Effector memory CD8-positive, alpha-beta T cell (primary cell): Measurements from ENCODE around the gene HRCT1.

Experiments
- ATAC-seq: fragments of 150-1000 bp; cut with Tn5 transposase; replicated peaks from 2 replicates; pipeline ENCODE4 v1.10.0; 2021; ENCODE audit warnings: mild to moderate bottlenecking, moderate library complexity
- DNase-seq, 3 experiments: peaks; one replicate each; pipeline ENCODE4 v3.0.0; 2021
- H3K27ac Mint-ChIP-seq, 2 donors: one replicate each; pipeline ENCODE4 v1.8.0; 2022; ENCODE audit warnings: mild to moderate bottlenecking in 2 of 2, mixed read lengths in 2 of 2, moderate library complexity in 2 of 2
- H3K27me3 Mint-ChIP-seq, 2 donors: one replicate each; pipeline ENCODE4 v1.8.0; 2022; ENCODE audit warnings: mixed read lengths in 2 of 2
- H3K36me3 Mint-ChIP-seq: one replicate; pipeline ENCODE4 v1.8.0; 2022; ENCODE audit warnings: mild to moderate bottlenecking, moderate library complexity, mixed read lengths; ENCODE audit not compliant: insufficient read depth
- H3K4me1 Mint-ChIP-seq, 2 donors: one replicate each; pipeline ENCODE4 v1.8.0; 2022; ENCODE audit warnings: low read depth in 2 of 2, mixed read lengths in 2 of 2
- H3K4me3 Mint-ChIP-seq, 2 donors: one replicate each; pipeline ENCODE4 v1.8.0; 2022; ENCODE audit warnings: mild to moderate bottlenecking in 2 of 2, mixed read lengths in 2 of 2, moderate library complexity in 2 of 2
- H3K9me3 Mint-ChIP-seq, 2 donors: one replicate each; pipeline ENCODE4 v1.8.0; 2022; ENCODE audit warnings: mixed read lengths in 2 of 2

The HRCT1 gene

GRCh38 chr9:35903049-35903448 is 3.0 kb upstream of the HRCT1 start:
- DNase-seq (peak; percentile 24 to 38 (median 27)), ATAC-seq (peak; percentile 58)
- H3K27me3 Mint-ChIP-seq, result peaks cover 17 to 42% of the 10 kb centered on the region in 2 donors
- peaks cover 3 to 4% of the 10 kb centered on the region in 2 donors for H3K4me1 Mint-ChIP-seq
- H3K27ac Mint-ChIP-seq, result no peak overlapping the region
- H3K9me3 Mint-ChIP-seq, result no peaks in the 10 kb centered on the region
- H3K36me3 Mint-ChIP-seq, result no peaks in the 10 kb centered on the region
- no peak overlapping the region for H3K4me3 Mint-ChIP-seq

DNA sequence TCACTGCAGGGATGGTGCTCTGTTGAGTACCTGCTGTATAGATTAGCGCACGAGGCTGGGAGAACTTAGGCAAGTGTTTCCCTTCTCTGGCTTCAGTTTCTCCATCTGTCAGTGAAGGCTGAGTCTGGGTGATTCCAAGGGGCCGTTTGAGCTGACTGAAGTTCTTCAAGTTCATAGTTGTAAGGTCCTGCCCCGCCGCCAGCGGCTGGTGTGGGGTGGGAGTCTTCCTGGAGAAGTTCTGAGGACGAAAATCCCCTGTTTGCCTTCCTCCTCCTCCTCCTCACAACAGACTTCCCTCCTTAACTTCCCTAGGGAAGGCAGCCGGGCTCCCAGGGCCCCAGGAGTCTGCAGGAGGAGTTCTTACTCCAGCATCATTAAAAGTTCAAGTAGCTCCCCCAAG is 1.7 kb upstream of the HRCT1 start:
- H3K4me3 Mint-ChIP-seq, result no peak overlapping the region
- H3K9me3 Mint-ChIP-seq, result no peaks in the 10 kb centered on the region
- no peak for ATAC-seq
- H3K27ac Mint-ChIP-seq, result peak overlapping the region in 1 of 2 donors; percentile 51
- H3K4me1 Mint-ChIP-seq, result peaks cover 4 to 7% of the 10 kb centered on the region in 2 donors
- H3K27me3 Mint-ChIP-seq, result peaks cover 12 to 36% of the 10 kb centered on the region in 2 donors
- H3K36me3 Mint-ChIP-seq, result no peaks in the 10 kb centered on the region
- no peak for DNase-seq

GRCh38 chr9:35905051-35905781 is 786 bp upstream of the HRCT1 start:
- no peak for DNase-seq

DNA sequence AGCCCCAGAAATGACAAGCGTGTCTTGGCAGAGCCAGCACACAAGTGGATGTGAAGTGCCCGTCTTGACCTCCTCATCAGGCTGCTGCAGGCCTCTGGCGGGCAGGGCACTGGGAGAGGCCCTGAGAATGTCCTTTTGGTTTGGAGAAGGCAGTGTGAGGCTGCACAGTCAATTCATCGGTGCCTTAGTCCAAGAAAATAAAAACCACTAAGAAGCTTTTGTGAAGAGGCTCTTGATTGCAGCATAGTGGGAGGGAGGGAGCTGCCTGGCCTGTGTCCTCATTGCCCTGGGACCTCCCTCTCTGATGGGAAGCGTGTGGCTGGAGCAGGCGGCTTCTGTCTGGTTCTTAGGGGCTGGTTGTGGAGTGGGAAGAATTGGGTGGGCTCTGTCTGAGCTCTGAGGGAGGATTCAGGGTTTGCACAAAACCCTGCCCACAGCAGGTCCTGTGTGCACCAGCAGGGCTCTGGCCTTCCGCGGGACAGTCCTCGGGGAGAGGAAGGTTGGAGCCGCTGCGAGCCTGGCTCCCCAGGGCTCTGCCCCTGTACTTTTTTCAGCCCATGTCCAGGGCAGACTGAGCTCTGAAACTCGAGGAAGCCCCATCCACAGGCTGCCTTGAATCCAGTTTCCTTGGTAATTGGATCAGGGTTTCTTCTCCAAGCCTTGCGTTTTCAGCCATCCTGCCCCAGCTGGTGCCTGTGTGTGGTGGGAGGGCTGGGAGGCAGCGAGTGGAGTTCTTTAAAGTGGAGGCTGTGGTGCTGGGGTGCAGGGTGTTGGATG is 1.1 kb downstream of the HRCT1 start:
- no peaks in the 10 kb centered on the region for H3K36me3 Mint-ChIP-seq
- ATAC-seq (no peak), DNase-seq (no peak)
- peak overlapping the region in 1 of 2 donors; percentile 44 for H3K27ac Mint-ChIP-seq
- peaks cover 12 to 15% of the 10 kb centered on the region in 2 donors for H3K4me1 Mint-ChIP-seq
- peaks cover 4 to 16% of the 10 kb centered on the region in 2 donors for H3K27me3 Mint-ChIP-seq
- no peak overlapping the region for H3K4me3 Mint-ChIP-seq
- no peaks in the 10 kb centered on the region for H3K9me3 Mint-ChIP-seq

More at GRCh38 chr9:35905051-35905781, 786 bp upstream of the HRCT1 start:
- Mint-ChIP-seq H3K27me3 (peaks cover 11 to 33% of the 10 kb centered on the region in 2 donors), H3K27ac (peak overlapping the region in 1 of 2 donors; percentile 51), H3K4me3 (no peak overlapping the region), H3K36me3 (no peaks in the 10 kb centered on the region), H3K4me1 (peaks cover 4 to 7% of the 10 kb centered on the region in 2 donors), H3K9me3 (no peaks in the 10 kb centered on the region)
- no peak for ATAC-seq

DNA sequence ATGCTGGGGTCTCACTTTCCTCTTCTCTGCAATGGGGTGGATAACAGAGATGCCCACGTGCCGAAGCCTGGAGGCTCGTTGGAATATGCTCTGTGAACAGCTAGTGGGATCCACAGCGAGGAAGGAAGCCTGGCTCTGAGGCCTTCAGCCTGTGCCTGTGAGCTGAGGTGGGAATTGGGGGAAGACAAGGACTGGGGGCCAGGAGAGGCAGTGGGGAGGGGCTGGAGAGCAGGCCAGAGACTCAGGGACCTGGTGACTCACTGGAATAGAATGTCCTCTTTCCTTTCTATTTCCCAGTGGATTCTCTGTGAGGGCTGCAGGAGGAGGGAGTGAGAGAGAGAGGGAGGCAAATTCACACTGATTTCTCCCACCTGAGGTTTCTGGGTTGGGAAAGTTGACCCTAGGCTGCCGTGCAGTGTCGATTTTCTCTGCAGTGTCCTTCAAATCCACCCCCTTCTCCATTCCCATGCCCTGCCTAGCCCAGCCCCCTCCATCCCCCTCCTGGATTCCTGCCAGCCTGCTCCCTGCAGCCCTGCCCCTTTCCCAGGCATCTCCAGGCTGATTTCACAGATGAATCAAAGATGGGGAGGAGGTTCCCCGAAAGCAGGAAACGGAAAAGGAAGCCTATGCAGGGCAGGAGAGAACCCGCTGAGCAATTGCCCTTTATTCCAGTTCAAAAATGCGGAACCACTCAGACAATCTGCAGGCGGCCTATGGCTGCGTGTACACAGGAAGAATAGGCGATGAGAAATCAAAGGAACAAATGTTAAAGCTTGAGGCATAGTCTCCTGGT is 1.9 kb downstream of the HRCT1 start:
- no peaks in the 10 kb centered on the region for H3K36me3 Mint-ChIP-seq
- H3K27me3 Mint-ChIP-seq, result peaks cover 0 to 8% of the 10 kb centered on the region in 2 donors
- H3K27ac Mint-ChIP-seq, result no peak overlapping the region
- H3K4me1 Mint-ChIP-seq, result peaks cover 12 to 17% of the 10 kb centered on the region in 2 donors
- no peak for ATAC-seq
- no peaks in the 10 kb centered on the region for H3K9me3 Mint-ChIP-seq
- H3K4me3 Mint-ChIP-seq, result no peak overlapping the region
- no peak for DNase-seq

- H3K9me3 Mint-ChIP-seq, result no peaks in the 10 kb centered on the region
- no peaks in the 10 kb centered on the region for H3K36me3 Mint-ChIP-seq
- peaks cover 12 to 14% of the 10 kb centered on the region in 2 donors for H3K4me1 Mint-ChIP-seq
- ATAC-seq (no peak), DNase-seq (no peak)
- peak overlapping the region in 1 of 2 donors; percentile 45 for H3K4me3 Mint-ChIP-seq
- peaks cover 0 to 8% of the 10 kb centered on the region in 2 donors for H3K27me3 Mint-ChIP-seq
- peak overlapping the region; percentile 25 to 67 for H3K27ac Mint-ChIP-seq
Measured at GRCh38 chr9:35908504-35909125, 2.6 kb downstream of the HRCT1 start.

GRCh38 chr9:35909274-35909673 is 3.3 kb downstream of the HRCT1 start, which contains the start of gene SPAAR:
Gene SPAAR, plus strand, starts transcription at chr9:35909490. Its CDS starts 974 bp downstream, at chr9:35910464.
- peaks cover 12 to 14% of the 10 kb centered on the region in 2 donors for H3K4me1 Mint-ChIP-seq
- H3K27ac Mint-ChIP-seq, result peak within 1 kb of the TSS; percentile 25 to 67
- no peak for ATAC-seq
- peak within 1 kb of the TSS in 1 of 2 donors; percentile 45 for H3K4me3 Mint-ChIP-seq
- no peak for DNase-seq
- peaks cover 0 to 8% of the 10 kb centered on the region in 2 donors for H3K27me3 Mint-ChIP-seq
- H3K9me3 Mint-ChIP-seq, result no peaks in the 10 kb centered on the region
- no peaks in the 10 kb centered on the region for H3K36me3 Mint-ChIP-seq

DNA sequence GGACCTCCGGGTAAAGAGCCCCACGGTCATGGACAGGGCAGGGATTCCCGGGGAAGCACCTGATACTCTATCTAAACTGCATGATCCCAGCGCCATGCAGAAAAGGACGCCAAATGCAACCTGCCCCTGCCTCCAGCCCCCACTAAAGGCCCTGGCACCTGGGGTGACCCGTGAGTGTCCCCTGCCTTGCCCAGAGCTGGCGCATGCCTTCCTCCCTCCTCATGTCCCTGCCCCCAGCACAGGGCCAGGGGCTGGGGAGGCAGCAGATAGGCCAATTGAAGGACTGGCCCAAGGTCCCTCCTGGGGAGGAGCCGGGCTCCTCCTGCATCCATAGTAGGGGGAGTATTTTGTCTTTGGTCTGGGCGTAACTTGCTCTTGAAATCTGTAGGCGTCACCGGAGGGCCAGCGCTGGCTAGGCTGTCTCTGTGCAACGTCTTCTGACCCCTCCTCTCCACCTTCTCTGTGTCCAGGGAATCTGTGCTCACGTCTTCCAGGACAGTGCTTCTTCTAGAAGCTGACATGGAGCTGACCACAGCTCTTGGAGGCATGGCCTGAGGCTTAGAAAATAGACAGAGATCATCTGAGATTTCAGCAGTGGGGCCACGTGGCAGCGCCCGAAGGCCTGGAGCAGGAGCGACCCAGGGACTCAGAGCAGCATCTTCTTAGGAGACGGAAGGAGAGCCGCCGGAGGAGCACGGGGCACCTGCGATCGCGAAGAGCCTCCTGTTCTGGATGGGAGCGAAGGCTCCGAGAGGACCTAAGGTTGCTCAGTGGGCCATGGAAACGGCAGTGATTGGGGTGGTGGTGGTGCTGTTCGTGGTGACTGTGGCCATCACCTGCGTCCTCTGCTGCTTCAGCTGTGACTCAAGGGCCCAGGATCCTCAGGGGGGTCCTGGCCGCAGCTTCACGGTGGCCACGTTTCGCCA is 3.9 kb downstream of the HRCT1 start:
- Mint-ChIP-seq H3K27me3 (peaks cover 0 to 1% of the 10 kb centered on the region in 2 donors), H3K36me3 (no peaks in the 10 kb centered on the region), H3K4me3 (no peak overlapping the region), H3K27ac (no peak overlapping the region), H3K4me1 (peaks cover 12 to 14% of the 10 kb centered on the region in 2 donors), H3K9me3 (no peaks in the 10 kb centered on the region)
- DNase-seq (no peak), ATAC-seq (no peak)

- peak in 1 of 3 experiments; percentile 15 for DNase-seq
- no peaks in the 10 kb centered on the region for H3K27me3 Mint-ChIP-seq
- no peaks in the 10 kb centered on the region for H3K9me3 Mint-ChIP-seq
- peaks cover 12 to 14% of the 10 kb centered on the region in 2 donors for H3K4me1 Mint-ChIP-seq
- H3K27ac Mint-ChIP-seq, result peak overlapping the region; percentile 82 to 91
- H3K36me3 Mint-ChIP-seq, result no peaks in the 10 kb centered on the region
- ATAC-seq, result peak; percentile 54
- H3K4me3 Mint-ChIP-seq, result peak overlapping the region; percentile 48 to 49
Measured at GRCh38 chr9:35910613-35911359, 4.8 kb downstream of the HRCT1 start.

GRCh38 chr9:35911690-35912089 is 5.7 kb downstream of the HRCT1 start:
- H3K36me3 Mint-ChIP-seq, result no peaks in the 10 kb centered on the region
- ATAC-seq (no peak), DNase-seq (no peak)
- peak overlapping the region in 1 of 2 donors; percentile 82 for H3K27ac Mint-ChIP-seq
- H3K9me3 Mint-ChIP-seq, result no peaks in the 10 kb centered on the region
- H3K4me3 Mint-ChIP-seq, result no peak overlapping the region
- peaks cover 11 to 14% of the 10 kb centered on the region in 2 donors for H3K4me1 Mint-ChIP-seq
- no peaks in the 10 kb centered on the region for H3K27me3 Mint-ChIP-seq

DNA sequence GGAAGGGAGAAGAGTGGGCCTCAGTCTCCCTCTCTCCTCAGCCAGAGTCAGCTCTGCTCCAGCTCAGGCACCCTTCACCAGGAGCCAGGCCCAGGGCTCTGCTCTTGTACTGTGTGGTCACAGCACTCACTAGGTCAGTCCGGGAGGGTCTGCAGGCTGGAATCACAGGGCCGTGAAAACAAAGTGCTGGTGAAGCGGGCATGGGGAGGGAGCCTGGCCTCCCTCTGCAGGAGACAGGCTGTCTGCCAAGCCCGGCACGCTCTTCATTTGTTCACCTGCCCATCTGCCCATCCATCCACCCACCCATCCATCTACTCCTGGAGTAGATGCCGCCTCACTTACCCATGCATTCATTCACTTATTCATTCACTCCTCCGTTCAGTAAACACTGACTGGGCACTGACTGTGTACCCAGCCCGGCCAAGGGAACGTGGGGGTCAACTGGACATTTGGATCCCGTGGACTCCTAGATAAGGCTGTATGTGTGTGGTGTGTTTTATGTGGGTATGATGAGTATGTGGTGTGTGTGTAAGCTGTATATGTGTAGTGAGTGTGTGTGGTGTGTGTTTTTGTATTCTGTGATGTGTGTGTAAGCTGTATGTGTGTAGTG is 6.9 kb downstream of the HRCT1 start:
- DNase-seq (no peak), ATAC-seq (no peak)
- Mint-ChIP-seq H3K27me3 (no peaks in the 10 kb centered on the region), H3K36me3 (peaks cover 3% of the 10 kb centered on the region), H3K9me3 (no peaks in the 10 kb centered on the region), H3K4me3 (no peak overlapping the region), H3K4me1 (peaks cover 9 to 14% of the 10 kb centered on the region in 2 donors), H3K27ac (no peak overlapping the region)
